ACHN (cell line): Measurements from ENCODE around the gene DMKN.

Source experiments
- DNase-seq: peaks from one replicate; pipeline ENCODE4 v3.0.0-alpha.2; 2015
- in situ Hi-C: cut with HindIII; loops from 2 replicates; pipeline ENCODE4 v1.10.0; 2017; ENCODE audit warnings: low sequenced_read_pairs, low pct_ligation_motif_present, low pct_unique_long_range_greater_than_20kb

The DMKN gene

DNA sequence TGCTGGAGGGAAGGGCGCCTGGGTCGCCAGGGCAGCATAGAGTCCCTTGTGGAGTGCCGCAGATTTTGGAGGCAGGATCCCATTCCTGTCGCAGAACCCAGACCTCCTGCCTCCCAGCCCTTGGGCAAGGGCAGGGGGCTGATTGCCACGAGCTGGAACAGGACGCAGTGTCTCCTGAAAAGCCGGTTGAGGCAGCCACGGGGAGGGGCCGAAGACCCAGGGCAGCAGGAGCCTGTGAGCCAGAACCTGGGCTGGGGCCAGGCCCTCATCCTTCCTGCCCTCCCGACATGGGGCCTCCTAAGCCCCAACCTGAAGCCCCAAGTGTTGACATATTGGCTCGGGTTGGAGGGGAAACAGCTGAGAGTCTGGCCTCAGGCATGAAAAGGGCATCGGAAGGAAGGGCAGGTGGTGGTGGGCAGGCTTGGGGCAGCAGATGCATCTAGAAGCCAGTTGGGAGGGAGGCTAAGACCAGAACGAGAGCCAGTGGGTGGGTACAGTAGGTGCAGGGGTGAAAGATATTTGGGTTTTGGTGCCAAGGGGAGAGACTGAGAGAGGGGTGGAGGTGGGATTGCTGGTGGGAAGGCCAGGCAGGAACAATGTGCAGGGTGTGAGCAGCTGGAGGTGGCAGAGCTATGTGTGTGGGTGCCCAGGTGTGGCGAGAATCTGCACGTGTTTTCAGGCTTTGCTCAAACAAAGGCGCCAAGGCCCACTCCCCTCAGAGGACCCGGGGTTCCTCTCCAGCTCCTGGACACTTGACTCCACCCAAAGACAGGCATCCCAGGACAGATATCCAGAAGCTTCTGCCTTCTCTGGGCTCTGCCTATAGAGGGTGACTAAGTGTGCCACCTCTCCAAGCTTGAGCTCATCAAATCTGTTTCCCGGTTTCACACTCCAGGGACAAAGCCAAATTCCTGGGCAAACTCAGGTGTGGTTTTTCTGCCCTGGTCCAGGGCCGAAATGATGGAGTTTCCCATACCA is 16.1 kb upstream of the DMKN start:
- in situ Hi-C loops = no loop called here
- DNase-seq = no peak

DNA sequence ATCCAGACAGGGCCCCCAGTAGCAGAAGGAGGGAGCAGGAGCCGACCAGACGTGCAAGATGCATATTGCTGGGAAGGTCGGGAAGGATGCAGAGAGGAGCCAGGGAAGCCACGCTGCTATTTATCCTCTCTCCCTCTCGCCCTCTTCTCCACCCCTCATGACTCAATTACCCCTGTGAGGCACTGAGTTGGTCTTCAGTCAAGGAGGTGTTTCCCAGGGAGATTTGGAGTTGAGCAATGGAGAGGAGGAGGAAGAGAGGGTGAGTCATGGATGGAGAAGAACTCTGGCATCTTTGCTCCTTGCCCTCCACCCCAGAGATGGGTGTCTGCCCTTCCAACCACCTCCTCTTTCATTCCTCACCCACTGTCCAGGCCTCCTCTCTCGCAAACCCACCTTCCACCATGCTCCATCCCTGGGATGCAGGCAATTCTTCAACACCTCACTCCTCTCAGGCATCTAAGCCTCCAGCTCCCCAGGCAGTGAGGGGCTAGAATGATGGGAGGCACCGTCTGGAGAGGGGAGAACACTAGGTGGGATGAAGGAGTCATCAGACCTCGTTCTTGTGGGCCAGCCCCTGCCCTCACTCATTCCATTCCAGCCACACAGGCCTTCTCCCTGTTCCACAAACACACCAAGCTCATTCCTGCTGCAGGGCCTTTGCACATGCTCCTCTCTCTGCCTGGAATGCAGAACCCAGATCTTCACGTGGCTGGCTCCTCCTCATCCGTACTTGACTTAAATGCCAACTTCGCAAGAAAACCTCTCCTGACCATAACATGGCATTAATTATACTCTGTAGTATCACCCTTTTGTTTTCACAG is 15.0 kb upstream of the DMKN start, which contains the start of gene SBSN:
TSS of gene SBSN (minus strand) at position 94 of the 821 bp plus-strand sequence. CDS start at position 64, 30 bp downstream.
- in situ Hi-C loops = no loop called here
- no peak for DNase-seq

DNA sequence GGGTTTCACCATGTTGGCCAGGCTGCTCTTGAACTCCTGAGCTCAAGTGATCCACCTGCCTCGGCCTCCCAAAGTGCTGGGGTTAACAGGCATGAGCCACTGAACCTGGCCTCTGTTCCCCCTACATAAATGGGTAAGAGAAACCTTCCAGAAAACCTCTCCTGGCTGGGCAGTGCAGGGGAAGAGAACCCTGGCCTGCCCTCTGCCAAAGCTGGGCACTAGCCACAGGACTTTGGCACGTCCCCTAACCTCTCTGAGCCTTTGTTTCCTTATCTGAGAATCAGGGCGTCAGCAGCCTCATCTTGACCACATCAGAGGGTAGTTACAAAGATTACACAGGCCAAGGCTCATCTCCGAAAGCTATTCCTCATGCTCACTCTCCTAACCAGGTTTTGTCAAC is 12.4 kb upstream of the DMKN start:
- in situ Hi-C loops = no loop called here
- no peak for DNase-seq

DNA sequence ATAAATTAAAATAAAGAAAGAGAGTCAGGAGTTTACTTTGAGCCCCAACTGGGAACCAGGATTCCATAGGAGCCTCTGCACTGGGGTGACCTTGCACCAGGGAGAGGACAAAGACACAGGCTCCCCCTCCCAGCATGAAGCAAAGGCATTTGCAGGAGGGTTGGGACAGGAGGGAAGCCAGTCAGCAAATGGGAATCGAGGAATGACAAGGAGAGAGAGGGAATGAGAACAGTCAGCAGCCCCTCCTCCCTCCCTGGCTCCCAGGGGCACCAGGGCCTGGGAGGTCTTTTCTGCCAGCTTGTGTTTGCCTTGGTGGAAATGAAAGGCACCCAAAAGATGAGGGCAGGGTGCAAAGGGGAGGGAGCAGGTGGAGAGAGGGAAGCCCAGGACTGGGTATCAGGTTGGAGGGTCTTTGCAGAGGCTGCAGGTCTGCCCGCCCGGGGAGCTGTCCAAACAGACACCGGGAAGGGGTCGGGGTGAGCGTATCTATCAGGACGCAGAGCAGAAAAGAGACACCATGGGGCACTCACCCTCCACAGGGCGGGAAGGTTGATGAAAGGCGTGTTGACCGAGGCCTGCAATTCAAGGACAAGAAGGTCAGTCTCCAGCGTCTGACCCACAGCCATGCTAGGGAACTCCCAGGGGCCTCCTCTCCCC is 10.9 kb upstream of the DMKN start:
- in situ Hi-C loops = no loop called here
- DNase-seq = no peak

DNA sequence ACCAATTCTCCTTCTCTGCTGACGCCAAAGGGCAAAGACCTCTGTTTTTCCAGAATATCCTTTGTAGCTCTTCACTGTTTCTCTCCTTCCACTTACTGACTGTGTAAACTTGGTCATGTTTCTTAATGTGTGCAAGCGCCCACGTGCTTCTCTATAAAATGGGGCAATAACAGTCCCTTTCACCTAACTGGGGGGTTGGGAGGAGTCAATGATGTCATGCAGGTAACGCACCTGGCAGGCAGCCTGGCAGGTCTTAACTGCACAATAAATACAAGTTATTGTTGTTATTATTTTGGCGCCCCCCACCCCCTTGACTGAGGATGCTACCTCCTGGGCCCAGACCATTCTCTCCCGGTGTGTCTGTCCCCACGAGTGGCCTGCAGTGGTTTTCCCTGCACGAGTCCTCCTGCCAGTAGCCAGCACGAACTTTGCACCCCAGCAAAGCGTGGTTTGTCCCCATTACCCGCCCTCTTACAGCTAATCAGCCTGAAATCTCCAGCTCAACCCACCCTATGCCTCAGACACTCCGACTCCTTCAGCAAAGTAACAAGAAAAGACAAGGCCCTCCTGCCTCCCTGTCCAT is 9.4 kb upstream of the DMKN start:
- in situ Hi-C loops = no loop called here
- no peak for DNase-seq

DNA sequence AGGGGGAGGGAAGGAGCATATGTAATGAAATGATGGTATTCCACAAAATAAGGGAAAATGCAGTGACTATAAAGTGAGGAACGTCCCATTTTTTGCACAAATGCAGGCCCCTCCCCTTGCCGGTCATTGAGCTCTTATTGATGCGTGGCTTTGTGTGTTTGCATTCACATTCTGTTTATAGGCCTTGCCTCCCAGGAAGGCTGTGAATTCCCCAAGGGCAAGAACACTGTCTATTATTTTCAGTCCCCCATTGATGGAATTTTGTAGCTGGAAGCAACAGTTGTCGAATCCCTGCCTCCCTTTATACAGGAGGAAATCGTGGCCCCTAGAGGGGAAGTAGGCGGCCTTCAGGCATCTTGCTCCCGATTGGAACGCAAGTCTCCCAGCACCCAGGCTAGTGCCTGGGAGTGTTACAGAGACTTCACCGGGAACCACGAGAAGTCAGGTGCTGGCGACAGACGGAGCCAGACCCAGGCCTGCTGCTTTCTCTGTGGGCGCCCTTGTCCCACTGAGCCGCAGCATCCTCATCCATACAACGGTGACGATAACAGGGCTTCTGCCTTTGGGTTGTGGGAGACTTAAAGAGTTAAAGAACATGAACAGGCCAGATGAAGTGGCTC is 7.8 kb upstream of the DMKN start:
- in situ Hi-C loops = no loop called here

DNA sequence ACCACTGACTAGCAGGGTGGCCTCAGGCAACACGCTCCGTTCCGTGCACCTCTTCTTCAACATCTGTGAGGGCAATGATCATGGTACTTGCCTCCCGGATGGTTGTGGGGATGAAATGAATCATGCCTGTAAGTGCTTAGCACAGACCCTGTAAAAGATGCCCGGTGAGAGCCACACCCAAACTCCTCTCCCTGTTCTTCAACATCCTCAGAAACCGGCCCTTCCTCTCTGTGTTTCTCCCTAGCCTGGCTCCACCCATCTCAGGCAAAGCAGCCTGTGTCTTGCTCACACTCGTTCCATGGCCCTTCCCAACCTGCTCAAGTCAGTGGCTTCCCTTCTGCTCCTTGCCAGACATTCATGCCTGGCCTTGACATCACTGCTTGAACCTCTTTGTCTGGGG is 5.8 kb upstream of the DMKN start:
- DNase-seq = no peak
- in situ Hi-C loops = no loop called here

More for the DNA sequence above, 7.8 kb upstream of the DMKN start:
- DNase-seq = no peak

DNA sequence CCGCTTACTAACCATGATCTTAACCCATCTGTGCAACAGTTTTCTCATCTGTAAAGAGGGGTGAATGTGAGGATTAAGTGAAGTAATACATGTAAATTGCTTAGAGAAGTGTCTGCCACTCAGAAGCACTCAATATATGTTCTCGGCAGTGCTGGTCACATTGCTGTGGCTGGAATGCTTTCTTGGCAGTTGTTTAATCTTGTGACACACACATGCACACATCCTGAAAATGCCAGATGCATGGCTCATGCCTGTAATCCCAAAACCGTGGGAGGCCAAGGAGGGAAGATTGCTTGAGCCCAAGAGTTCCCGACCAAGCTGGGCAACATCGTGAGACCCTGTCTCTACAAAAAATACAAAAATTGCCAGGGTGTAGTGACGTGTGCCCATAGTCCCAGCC is 4.9 kb upstream of the DMKN start:
- DNase-seq = peak; percentile 67
- in situ Hi-C loops = no loop called here

DNA sequence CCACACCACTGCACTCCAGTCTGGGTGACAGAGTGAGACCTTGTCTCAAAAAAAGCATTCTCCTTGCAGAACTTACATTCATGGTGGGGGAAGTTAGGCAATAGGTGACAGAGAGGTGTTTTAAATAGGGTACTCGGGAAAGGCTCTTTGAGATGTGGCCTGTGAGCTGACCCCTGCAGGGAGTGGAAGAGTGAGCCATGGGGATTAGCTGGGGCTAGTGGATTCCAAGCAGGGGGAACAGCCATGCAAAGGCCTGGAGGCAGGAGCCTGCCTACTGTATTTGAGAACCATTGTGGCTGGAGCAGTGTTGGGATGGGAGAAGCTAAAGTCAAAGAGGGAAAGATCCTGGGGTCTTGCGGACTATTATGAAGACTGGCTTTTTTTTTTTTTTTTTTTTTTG is 3.9 kb upstream of the DMKN start:
- in situ Hi-C loops = no loop called here
- DNase-seq = no peak

DNA sequence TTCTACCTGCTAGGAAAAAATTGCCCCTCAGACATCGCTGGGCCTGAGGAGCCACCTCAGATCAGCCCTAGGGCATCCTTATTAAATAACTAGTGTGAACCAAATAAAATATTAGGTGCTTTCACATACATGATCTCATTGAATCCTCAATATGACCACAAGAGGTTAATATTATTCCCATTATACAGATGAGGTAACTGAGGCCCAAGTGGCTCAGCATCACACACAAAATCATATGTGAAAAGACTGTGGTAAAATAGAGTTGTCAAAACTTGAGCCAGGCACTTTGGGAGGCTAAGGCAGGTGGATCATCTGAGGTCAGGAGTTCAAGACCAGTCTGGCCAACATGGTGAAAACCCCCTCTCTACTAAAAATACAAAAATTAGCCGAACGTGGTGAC is 2.9 kb upstream of the DMKN start:
- in situ Hi-C loops = no loop called here

DNA sequence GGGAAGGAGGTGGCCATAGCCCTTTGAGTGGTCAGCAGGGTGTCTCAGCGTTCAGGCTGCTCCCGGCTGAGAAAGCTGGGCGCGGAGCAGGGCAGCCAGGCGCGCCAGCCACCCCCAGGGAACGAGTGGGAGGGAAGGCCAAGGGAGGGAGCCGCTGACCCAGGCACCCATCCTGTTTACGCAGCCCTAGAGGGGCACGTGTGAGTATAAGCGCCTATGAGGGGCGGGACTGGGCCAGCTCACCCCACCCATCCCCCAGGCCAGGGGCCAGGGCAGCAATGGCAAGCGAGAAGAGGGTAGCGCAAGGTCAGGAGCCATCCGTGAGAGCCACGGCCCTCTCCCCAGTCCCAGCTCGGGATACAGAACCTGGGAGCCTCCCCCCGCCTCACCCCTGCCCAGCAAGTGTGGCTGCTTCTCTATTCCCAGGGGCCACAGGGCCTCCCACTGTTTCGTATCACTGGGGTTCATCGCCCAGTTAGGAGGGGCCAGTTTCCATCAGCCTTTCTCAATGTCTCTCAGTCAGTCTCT is 897 bp upstream of the DMKN start:
- no peak for DNase-seq
- in situ Hi-C loops = no loop called here

More for the DNA sequence above, 2.9 kb upstream of the DMKN start:
- no peak for DNase-seq

DNA sequence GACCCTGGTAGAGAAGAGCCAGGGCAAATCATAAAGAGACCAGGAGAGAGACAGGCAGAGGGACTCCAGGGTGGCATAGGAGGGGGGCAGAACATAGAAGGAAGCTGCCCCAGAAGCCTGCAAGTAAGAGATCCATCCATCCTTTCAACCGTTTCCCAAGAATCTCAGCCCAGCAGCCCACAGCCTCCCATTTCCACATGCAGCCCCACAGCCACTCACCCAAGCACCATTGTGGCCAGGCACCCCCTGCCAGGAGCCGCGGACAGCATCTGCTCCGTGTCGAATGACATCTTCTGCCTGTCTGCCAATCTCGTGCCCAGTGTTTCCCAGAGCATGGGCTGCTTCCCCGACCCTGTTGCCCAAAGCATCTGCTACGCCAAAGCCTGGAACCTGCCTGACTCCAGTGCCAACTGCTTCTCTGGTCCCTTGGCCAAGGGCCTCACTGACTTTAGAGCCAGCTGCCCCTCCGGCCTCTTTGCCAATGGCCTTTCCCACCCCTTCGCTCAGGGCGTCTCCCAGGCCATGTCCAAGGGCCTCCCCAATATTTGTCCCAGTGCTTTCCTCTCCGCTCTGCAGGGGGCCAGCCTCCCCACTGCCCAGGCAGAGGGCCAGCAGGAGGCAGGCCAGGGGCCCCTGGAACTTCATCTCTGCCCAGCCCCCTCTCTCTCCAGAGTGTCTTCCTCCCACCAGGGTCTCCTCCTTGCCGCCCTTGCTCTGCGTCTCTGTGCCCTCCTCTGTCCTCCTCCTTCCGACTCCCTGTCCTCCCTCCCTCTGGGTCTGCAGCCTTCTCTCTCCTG is 420 bp downstream of the DMKN start:
- in situ Hi-C loops = no loop called here

DNA sequence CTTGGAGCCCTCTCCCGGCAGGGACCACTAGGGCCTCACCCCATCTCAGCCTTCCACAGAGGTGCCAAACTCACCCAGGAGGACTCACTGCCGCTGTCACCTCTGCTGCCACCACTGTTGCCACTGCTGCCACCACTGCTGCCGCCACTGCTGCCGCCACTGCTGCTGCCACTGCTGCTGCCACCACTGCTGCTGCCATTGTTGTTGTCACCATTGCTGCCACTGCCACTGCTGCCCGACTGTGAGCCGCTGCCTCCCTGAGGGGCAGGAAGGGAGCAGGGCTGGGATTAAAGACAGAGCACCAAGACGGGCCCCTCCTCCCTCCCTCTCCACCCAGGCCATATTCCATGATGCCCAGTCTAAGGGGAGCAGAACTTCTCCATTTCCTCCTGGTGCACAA is 2.1 kb downstream of the DMKN start:
- in situ Hi-C loops = no loop called here
- DNase-seq = no peak

More for the DNA sequence above, 420 bp downstream of the DMKN start:
- no peak for DNase-seq

DNA sequence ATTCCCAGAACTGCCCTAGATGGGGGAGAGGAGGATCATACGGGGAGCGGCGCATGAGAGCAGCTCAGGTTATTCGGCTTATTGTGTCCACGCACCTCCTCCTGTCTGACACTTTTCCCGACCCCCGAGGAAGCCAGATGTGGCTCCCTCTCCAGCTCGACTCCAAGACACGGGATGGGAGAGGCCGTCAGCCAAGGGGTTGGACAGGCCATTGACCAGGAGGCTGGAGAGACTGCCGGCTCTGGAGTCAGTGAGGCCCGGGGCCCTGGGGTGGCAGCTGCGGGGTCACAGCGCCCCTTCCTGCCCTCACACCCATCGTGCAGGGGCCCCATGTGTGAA is 2.9 kb downstream of the DMKN start:
- no peak for DNase-seq
- in situ Hi-C loops = no loop called here

DNA sequence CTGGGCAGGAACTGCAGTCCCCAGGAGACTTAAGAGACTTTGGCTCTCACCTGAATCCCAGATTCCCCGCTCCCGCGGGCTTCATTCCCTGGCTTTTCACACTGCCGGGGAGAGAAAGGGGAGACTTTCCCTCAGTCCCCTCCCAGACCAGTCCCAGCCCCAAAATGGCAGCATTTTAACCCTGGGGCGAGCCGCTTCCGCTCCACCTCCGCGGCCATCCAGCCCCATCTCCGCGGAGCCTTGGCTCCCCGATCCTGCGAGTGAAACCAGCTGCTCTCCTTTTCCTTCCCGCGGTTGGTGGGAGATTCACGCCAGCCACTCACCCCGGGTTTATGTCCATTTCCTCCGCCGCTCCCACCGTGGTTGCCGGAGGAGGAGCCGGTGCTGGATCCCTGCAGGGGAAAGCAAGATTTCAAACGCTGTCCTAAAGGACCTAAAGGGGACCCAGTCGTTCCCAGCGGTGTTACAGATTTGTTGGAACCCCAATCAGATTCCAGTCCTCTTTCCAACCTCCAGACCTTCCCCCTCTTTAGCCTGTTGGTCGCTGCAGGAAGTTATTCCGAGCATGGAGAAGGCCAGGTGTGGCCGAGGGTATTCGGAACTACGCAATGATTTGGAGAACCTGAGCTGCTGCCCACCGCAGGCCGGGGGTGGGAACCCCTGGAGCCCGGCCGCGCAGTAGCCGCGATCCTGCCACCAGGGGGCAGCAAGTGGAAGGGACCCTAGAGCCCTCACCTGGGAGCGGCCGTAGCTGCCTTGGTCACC is 3.4 kb downstream of the DMKN start:
- peak; percentile 70 for DNase-seq
- in situ Hi-C loops = no loop called here

DNA sequence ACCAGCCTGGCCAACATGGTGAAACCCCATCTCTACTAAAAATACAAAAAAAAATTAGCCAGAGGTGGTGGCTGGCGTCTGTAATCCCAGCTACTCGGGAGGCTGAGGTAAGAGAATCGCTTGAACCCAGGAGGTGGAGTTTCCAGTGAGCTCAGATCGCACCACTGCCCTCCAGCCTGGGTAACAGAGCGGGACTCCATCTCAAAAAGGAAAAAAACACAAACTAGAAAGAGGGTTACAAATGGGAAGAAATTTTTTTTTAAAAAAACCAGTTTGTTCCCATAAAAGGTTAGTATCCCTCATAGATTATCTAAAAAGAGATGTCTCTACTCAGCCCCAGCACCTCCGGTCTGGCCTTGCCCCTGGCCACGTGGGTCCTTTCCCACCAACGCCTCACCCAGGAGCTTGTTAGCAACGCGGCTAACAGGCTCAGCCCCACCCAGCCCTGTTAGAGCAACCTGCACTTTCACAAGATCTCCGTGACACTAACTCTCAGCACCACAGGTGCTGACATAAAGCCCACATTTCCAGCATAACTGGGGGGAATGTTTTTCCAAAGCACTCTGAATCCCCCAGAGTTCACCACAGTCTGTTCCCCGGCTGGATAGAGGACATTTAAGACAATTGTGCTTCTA is 4.3 kb downstream of the DMKN start:
- DNase-seq = peak; percentile 22
- in situ Hi-C loops = no loop called here
